ENCODE results near the gene ST8SIA5. TPM values are rescaled to one million over a fixed set of nuclear protein-coding genes. Genes with fewer than 3 reads are reported as not detected.

Gene ST8SIA5
- total and polyA plus RNA-seq, 4 donors: 3.3 to 26.6 (median 16.1) TPM

GRCh38 chr18:46751882-46752281 is 5.0 kb downstream of the ST8SIA5 start:
- no peaks in the 10 kb centered on the region for H3K27me3 ChIP-seq (ENCODE audit: control insufficient read depth, insufficient read depth, low read length)
- WGBS (ENCODE audit: insufficient coverage): 86% methylated on average over 8 of the region's 8 CpGs
- H3K4me3 ChIP-seq (ENCODE audit: low read depth, low read length): no peak overlapping the region
- H3K27ac ChIP-seq (ENCODE audit: low read depth, low read length): no peak overlapping the region
- no peaks in the 10 kb centered on the region for H3K9me3 ChIP-seq (ENCODE audit: control insufficient read depth, insufficient read depth, low read length)
- no peak for DNase-seq (ENCODE audit: low read depth in 4 of 6, low spot score in 6 of 6)
- H3K4me1 ChIP-seq (ENCODE audit: control insufficient read depth, insufficient read depth, low read length): peaks cover 7% of the 10 kb centered on the region
- no peaks in the 10 kb centered on the region for H3K36me3 ChIP-seq (ENCODE audit: control insufficient read depth, insufficient read depth, low read length)

- Histone ChIP-seq H3K27ac (ENCODE audit: low read depth, low read length) (no peak overlapping the region), H3K36me3 (ENCODE audit: control insufficient read depth, insufficient read depth, low read length) (no peaks in the 10 kb centered on the region), H3K4me3 (ENCODE audit: low read depth, low read length) (no peak overlapping the region), H3K27me3 (ENCODE audit: control insufficient read depth, insufficient read depth, low read length) (no peaks in the 10 kb centered on the region), H3K9me3 (ENCODE audit: control insufficient read depth, insufficient read depth, low read length) (no peaks in the 10 kb centered on the region), H3K4me1 (ENCODE audit: control insufficient read depth, insufficient read depth, low read length) (peaks cover 6% of the 10 kb centered on the region)
- 77% methylated on average over 5 of the region's 6 CpGs for WGBS (ENCODE audit: insufficient coverage)
- DNase-seq (ENCODE audit: low read depth in 4 of 6, low spot score in 6 of 6): no peak
These were observed 6.2 kb downstream of the ST8SIA5 start for GRCh38 chr18:46750626-46751025.

DNA sequence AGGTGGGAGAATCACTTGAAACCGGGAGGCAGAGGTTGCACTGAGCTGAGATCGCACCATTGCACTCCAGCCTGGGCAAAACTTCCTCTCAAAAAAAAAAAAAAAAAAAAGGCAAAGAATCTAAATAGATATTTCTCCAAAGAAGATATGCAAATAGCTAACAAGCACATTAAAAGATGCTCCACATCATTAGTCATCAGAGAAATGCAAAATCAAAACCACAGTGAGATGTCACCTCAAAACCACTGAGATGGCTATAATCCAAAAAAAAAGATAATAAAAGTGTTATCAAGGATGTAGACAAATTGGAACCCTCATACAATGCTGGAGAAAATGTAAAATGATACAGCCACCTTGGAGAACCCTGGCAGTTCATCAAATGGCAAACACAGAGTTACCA is 8.4 kb downstream of the ST8SIA5 start:
- whole genome bisulfite sequencing (ENCODE audit: insufficient coverage): no CpG with 5 or more reads among the region's 2 CpGs
- Histone ChIP-seq H3K4me3 (ENCODE audit: low read depth, low read length) (no peak overlapping the region), H3K27ac (ENCODE audit: low read depth, low read length) (no peak overlapping the region), H3K9me3 (ENCODE audit: control insufficient read depth, insufficient read depth, low read length) (no peaks in the 10 kb centered on the region), H3K36me3 (ENCODE audit: control insufficient read depth, insufficient read depth, low read length) (no peaks in the 10 kb centered on the region), H3K27me3 (ENCODE audit: control insufficient read depth, insufficient read depth, low read length) (no peaks in the 10 kb centered on the region), H3K4me1 (ENCODE audit: control insufficient read depth, insufficient read depth, low read length) (no peaks in the 10 kb centered on the region)
- no peak for DNase-seq (ENCODE audit: low read depth in 4 of 6, low spot score in 6 of 6)

DNA sequence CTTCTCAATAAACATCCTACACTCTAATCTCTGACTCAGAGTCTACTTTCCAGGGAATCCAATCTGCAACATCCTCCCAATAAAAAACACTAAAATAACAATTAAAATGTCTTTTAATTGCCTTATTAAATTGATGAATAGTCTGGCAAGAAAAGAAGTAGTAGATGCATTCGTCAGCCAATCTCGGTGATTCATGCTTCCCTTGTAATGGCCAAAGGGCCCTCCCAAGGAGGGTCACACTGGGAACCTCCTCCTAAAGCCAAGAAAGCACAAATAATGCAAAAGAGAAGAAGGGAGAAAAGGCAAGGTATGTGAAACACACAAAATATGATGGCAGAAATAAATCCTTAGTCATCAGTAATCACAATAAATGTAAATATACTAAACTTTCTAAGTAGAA is 16.8 kb downstream of the ST8SIA5 start:
- peaks cover 3% of the 10 kb centered on the region for H3K9me3 ChIP-seq (ENCODE audit: control insufficient read depth, insufficient read depth, low read length)
- H3K36me3 ChIP-seq (ENCODE audit: control insufficient read depth, insufficient read depth, low read length): no peaks in the 10 kb centered on the region
- no peak for DNase-seq (ENCODE audit: low read depth in 4 of 6, low spot score in 6 of 6)
- H3K27me3 ChIP-seq (ENCODE audit: control insufficient read depth, insufficient read depth, low read length): no peaks in the 10 kb centered on the region
- H3K4me3 ChIP-seq (ENCODE audit: low read depth, low read length): no peak overlapping the region
- no CpG with 5 or more reads among the region's 2 CpGs for WGBS (ENCODE audit: insufficient coverage)
- no peak overlapping the region for H3K27ac ChIP-seq (ENCODE audit: low read depth, low read length)
- H3K4me1 ChIP-seq (ENCODE audit: control insufficient read depth, insufficient read depth, low read length): peaks cover 4% of the 10 kb centered on the region

DNA sequence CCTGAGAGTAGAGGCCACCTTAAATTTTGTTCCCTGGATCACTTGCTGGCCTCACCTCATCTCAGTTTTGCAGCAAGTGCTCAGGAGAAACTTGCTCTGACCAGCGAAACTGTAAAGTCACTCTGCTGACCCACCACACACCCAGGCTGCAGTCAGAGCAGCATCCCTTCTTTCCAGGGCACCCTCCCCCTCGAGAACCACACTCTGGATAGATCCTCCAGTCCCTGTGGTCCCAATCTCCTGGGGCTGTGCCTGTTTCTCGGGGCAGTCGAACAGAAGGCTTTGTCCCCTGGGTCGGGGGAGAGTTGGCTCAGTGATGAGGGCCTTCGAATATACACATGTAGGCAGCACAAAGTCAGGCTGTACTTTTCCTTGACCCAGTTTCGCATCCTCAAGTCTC is 18.4 kb downstream of the ST8SIA5 start:
- H3K36me3 ChIP-seq (ENCODE audit: control insufficient read depth, insufficient read depth, low read length): no peaks in the 10 kb centered on the region
- no peaks in the 10 kb centered on the region for H3K27me3 ChIP-seq (ENCODE audit: control insufficient read depth, insufficient read depth, low read length)
- 69% methylated on average over 7 of the region's 7 CpGs for WGBS (ENCODE audit: insufficient coverage)
- no peak overlapping the region for H3K27ac ChIP-seq (ENCODE audit: low read depth, low read length)
- H3K4me3 ChIP-seq (ENCODE audit: low read depth, low read length): no peak overlapping the region
- peaks cover 4% of the 10 kb centered on the region for H3K4me1 ChIP-seq (ENCODE audit: control insufficient read depth, insufficient read depth, low read length)
- peaks cover 3% of the 10 kb centered on the region for H3K9me3 ChIP-seq (ENCODE audit: control insufficient read depth, insufficient read depth, low read length)
- DNase-seq (ENCODE audit: low read depth in 4 of 6, low spot score in 6 of 6): no peak

DNA sequence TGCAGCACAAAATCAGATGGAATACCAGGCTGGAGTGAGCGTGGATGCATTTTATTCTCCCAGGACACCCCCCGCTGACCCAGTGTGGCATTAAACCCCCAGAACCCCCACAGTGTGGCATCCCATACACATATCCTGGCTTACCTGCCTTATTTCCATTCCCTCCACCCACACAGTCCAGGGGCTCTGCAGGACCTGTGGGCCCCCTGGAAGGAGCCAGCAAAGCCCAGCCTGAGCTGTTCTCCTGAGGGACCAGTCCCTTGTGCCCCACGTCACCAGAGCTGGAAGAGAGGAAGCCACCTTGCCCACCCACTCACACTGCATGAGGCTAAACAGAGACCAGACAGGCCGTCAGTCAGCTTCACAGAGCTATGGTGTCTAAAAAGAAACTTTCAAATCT is 20.1 kb downstream of the ST8SIA5 start:
- H3K9me3 ChIP-seq (ENCODE audit: control insufficient read depth, insufficient read depth, low read length): peaks cover 3% of the 10 kb centered on the region
- H3K4me3 ChIP-seq (ENCODE audit: low read depth, low read length): no peak overlapping the region
- H3K27ac ChIP-seq (ENCODE audit: low read depth, low read length): no peak overlapping the region
- H3K36me3 ChIP-seq (ENCODE audit: control insufficient read depth, insufficient read depth, low read length): no peaks in the 10 kb centered on the region
- WGBS (ENCODE audit: insufficient coverage): 80% methylated on average over 4 of the region's 4 CpGs
- peaks cover 4% of the 10 kb centered on the region for H3K4me1 ChIP-seq (ENCODE audit: control insufficient read depth, insufficient read depth, low read length)
- no peak for DNase-seq (ENCODE audit: low read depth in 4 of 6, low spot score in 6 of 6)
- H3K27me3 ChIP-seq (ENCODE audit: control insufficient read depth, insufficient read depth, low read length): no peaks in the 10 kb centered on the region

DNA sequence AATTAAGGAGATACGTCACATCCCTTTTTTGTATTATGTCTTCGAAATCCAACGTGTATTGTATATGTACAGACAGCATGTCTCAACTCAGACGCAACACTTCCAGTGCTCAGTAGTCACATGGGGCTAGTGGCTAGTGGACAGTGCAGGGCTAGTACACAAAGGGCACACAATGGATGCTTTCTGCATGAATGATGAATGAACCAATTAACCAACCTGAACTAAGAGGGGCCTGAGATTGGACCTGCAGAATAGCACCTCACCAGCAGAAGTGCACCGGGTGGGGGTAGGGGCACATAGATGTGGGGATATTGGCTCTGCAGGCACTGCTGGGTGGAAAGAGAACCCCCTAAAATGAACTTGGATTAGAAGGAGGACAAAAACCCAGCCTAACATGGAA is 20.7 kb downstream of the ST8SIA5 start:
- no peak for DNase-seq (ENCODE audit: low read depth in 4 of 6, low spot score in 6 of 6)
- Histone ChIP-seq H3K4me3 (ENCODE audit: low read depth, low read length) (no peak overlapping the region), H3K9me3 (ENCODE audit: control insufficient read depth, insufficient read depth, low read length) (peaks cover 5% of the 10 kb centered on the region), H3K27ac (ENCODE audit: low read depth, low read length) (no peak overlapping the region), H3K36me3 (ENCODE audit: control insufficient read depth, insufficient read depth, low read length) (no peaks in the 10 kb centered on the region), H3K4me1 (ENCODE audit: control insufficient read depth, insufficient read depth, low read length) (peaks cover 4% of the 10 kb centered on the region), H3K27me3 (ENCODE audit: control insufficient read depth, insufficient read depth, low read length) (no peaks in the 10 kb centered on the region)
- WGBS (ENCODE audit: insufficient coverage): 74% methylated on average over 2 of the region's 5 CpGs

DNA sequence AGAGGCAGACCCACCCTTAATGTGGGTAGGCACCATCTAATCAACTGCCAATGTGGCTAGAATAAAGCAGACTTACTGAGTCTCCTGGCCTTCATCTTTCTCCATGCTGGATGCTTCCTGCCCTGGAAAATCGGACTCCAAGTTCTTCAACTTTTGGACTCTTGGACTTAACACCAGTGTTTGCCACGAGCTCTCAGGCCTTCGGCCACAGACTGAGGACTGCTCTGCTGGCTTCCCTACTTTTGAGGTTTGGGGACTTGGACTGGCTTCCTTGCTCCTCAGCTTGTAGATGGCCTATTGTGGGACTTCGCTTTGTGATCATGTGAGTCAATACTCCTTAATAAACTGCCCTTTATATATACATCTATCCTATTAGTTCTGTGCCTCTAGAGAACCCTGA is 21.9 kb downstream of the ST8SIA5 start:
- DNase-seq (ENCODE audit: low read depth in 4 of 6, low spot score in 6 of 6): no peak
- WGBS (ENCODE audit: insufficient coverage): 100% methylated on average over 4 of the region's 4 CpGs
- Histone ChIP-seq H3K4me1 (ENCODE audit: control insufficient read depth, insufficient read depth, low read length) (peaks cover 4% of the 10 kb centered on the region), H3K4me3 (ENCODE audit: low read depth, low read length) (no peak overlapping the region), H3K27me3 (ENCODE audit: control insufficient read depth, insufficient read depth, low read length) (no peaks in the 10 kb centered on the region), H3K9me3 (ENCODE audit: control insufficient read depth, insufficient read depth, low read length) (peaks cover 2% of the 10 kb centered on the region), H3K27ac (ENCODE audit: low read depth, low read length) (no peak overlapping the region), H3K36me3 (ENCODE audit: control insufficient read depth, insufficient read depth, low read length) (no peaks in the 10 kb centered on the region)

GRCh38 chr18:46733872-46734271 is 23.0 kb downstream of the ST8SIA5 start:
- no peaks in the 10 kb centered on the region for H3K27me3 ChIP-seq (ENCODE audit: control insufficient read depth, insufficient read depth, low read length)
- no peak overlapping the region for H3K27ac ChIP-seq (ENCODE audit: low read depth, low read length)
- WGBS (ENCODE audit: insufficient coverage): 87% methylated on average over 9 of the region's 11 CpGs
- H3K4me1 ChIP-seq (ENCODE audit: control insufficient read depth, insufficient read depth, low read length): peaks cover 4% of the 10 kb centered on the region
- no peak for DNase-seq (ENCODE audit: low read depth in 4 of 6, low spot score in 6 of 6)
- no peaks in the 10 kb centered on the region for H3K36me3 ChIP-seq (ENCODE audit: control insufficient read depth, insufficient read depth, low read length)
- H3K4me3 ChIP-seq (ENCODE audit: low read depth, low read length): no peak overlapping the region
- H3K9me3 ChIP-seq (ENCODE audit: control insufficient read depth, insufficient read depth, low read length): peaks cover 2% of the 10 kb centered on the region

DNA sequence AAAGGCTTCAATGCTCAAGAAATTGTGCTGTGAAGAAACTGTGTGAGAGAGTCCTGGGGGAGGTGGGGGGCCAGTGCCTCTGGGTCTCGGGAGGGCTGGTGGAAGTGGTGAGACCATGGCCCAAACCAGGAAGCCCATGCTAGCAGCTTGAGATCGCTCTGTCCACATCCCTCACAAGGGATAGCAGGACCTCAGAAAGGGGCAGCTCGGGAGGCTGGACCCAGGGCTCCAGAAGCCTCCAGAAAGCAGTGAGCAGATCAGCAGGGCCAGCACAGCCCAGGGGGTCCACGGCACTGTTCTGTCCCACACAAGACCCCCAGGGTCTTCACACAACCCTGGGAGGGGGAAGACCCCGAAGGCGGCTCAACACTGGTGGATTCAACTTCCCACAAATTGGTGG is 24.1 kb downstream of the ST8SIA5 start:
- no peaks in the 10 kb centered on the region for H3K4me1 ChIP-seq (ENCODE audit: control insufficient read depth, insufficient read depth, low read length)
- no peak for DNase-seq (ENCODE audit: low read depth in 4 of 6, low spot score in 6 of 6)
- 80% methylated on average over 2 of the region's 6 CpGs for WGBS (ENCODE audit: insufficient coverage)
- H3K4me3 ChIP-seq (ENCODE audit: low read depth, low read length): no peak overlapping the region
- no peaks in the 10 kb centered on the region for H3K36me3 ChIP-seq (ENCODE audit: control insufficient read depth, insufficient read depth, low read length)
- peaks cover 2% of the 10 kb centered on the region for H3K9me3 ChIP-seq (ENCODE audit: control insufficient read depth, insufficient read depth, low read length)
- H3K27ac ChIP-seq (ENCODE audit: low read depth, low read length): no peak overlapping the region
- H3K27me3 ChIP-seq (ENCODE audit: control insufficient read depth, insufficient read depth, low read length): no peaks in the 10 kb centered on the region
